Stomach (tissue), 4 donors: ENCODE measurements around the gene ANKRD44.

Experiments
- EP300 ChIP-seq: sonication (generic); formaldehyde crosslinking; IDR thresholded peaks from one replicate; pipeline ENCODE4 v1.6.1; 2017; ENCODE audit warnings: antibody characterized with exemption
- POLR2A ChIP-seq, 4 donors: fragments of 450-650 bp; IDR thresholded peaks; one replicate each; pipeline ENCODE4 v1.6.1; 2016; ENCODE audit warnings: antibody characterized with exemption in 4 of 4, control low read depth in 2 of 4, mild to moderate bottlenecking in 1 of 4, moderate library complexity in 1 of 4

GRCh38 chr2:197102231-197102630 lies 208.3 kb downstream of the ANKRD44 start:
- TF ChIP-seq POLR2A (IDR thresholded peaks at IDR 0.05) (no peak), EP300 (no peak)
